ENCODE results near the gene JPH3. TPM values are rescaled to one million over a fixed set of nuclear protein-coding genes. Genes with fewer than 3 reads are reported as not detected.

JPH3 gene
- total RNA-seq, 4 donors from 2014 or later: 0.38 TPM; not detected in 3

GRCh38 chr16:87576171-87576570 is 26.1 kb upstream of the JPH3 start:
- TF ChIP-seq CTCF (IDR thresholded peaks at IDR 0.05; ENCODE audit: low read depth): no peak

GRCh38 chr16:87579691-87580090 is 22.6 kb upstream of the JPH3 start:
- TF ChIP-seq CTCF (IDR thresholded peaks at IDR 0.05; ENCODE audit: low read depth): no peak

- no peak for TF ChIP-seq CTCF (IDR thresholded peaks at IDR 0.05; ENCODE audit: low read depth)
Measured at GRCh38 chr16:87580855-87581261, 21.4 kb upstream of the JPH3 start.

- no peak for TF ChIP-seq CTCF (IDR thresholded peaks at IDR 0.05; ENCODE audit: low read depth)
Measured at GRCh38 chr16:87581857-87582215, 20.5 kb upstream of the JPH3 start.

- no peak for TF ChIP-seq CTCF (IDR thresholded peaks at IDR 0.05; ENCODE audit: low read depth)
Measured at GRCh38 chr16:87582216-87582965, 19.9 kb upstream of the JPH3 start.

- TF ChIP-seq CTCF (IDR thresholded peaks at IDR 0.05; ENCODE audit: low read depth): no peak
Measured at GRCh38 chr16:87582966-87583325, 19.4 kb upstream of the JPH3 start.

- TF ChIP-seq CTCF (IDR thresholded peaks at IDR 0.05; ENCODE audit: low read depth): no peak
Measured at GRCh38 chr16:87583453-87584131, 18.7 kb upstream of the JPH3 start.
